ENCODE results near the gene SBK1. TPM values are rescaled to one million over a fixed set of nuclear protein-coding genes. Genes with fewer than 3 reads are reported as not detected.
A peak's percentile ranks its signal among the peaks of the same experiment; 100 is the strongest.

Gene SBK1
- total RNA-seq, 1 donor = not detected

GRCh38 chr16:28310796-28311195, 18.5 kb downstream of the SBK1 start:
- H3K36me3 ChIP-seq (ENCODE audit: insufficient read depth, low read length) = no peaks in the 10 kb centered on the region
- H3K27me3 ChIP-seq (ENCODE audit: insufficient read depth, low read length) = peaks cover 3% of the 10 kb centered on the region

GRCh38 chr16:28311413-28311812, 19.1 kb downstream of the SBK1 start:
- Histone ChIP-seq H3K27me3 (ENCODE audit: insufficient read depth, low read length) (peaks cover 3% of the 10 kb centered on the region), H3K4me3 (ENCODE audit: insufficient read depth, low read length) (no peak overlapping the region), H3K4me2 (ENCODE audit: insufficient read depth, low read length) (no peak overlapping the region), H3K27ac (ENCODE audit: low read depth, low read length) (no peak overlapping the region), H3K9me3 (ENCODE audit: low read depth, low read length) (no peaks in the 10 kb centered on the region), H3K79me2 (ENCODE audit: insufficient read depth, low read length) (no peaks in the 10 kb centered on the region), H3K36me3 (ENCODE audit: insufficient read depth, low read length) (no peaks in the 10 kb centered on the region), H3K4me1 (ENCODE audit: insufficient read depth, low read length) (no peaks in the 10 kb centered on the region), H2AFZ (ENCODE audit: low read length) (no peak overlapping the region), H4K20me1 (ENCODE audit: insufficient read depth, low read length) (no peaks in the 10 kb centered on the region)
- TF ChIP-seq CTCF (IDR thresholded peaks at IDR 0.05; ENCODE audit: extremely low read depth, low read depth, low read length) = no peak
- peak; percentile 41 for DNase-seq (ENCODE audit: insufficient read length, low spot score, missing footprints)

More at GRCh38 chr16:28310796-28311195, 18.5 kb downstream of the SBK1 start:
- Histone ChIP-seq H3K27ac (ENCODE audit: low read depth, low read length) (no peak overlapping the region), H4K20me1 (ENCODE audit: insufficient read depth, low read length) (no peaks in the 10 kb centered on the region), H3K4me3 (ENCODE audit: insufficient read depth, low read length) (no peak overlapping the region), H3K79me2 (ENCODE audit: insufficient read depth, low read length) (no peaks in the 10 kb centered on the region), H3K4me1 (ENCODE audit: insufficient read depth, low read length) (no peaks in the 10 kb centered on the region), H2AFZ (ENCODE audit: low read length) (no peak overlapping the region), H3K4me2 (ENCODE audit: insufficient read depth, low read length) (no peak overlapping the region), H3K9me3 (ENCODE audit: low read depth, low read length) (no peaks in the 10 kb centered on the region)
- no peak for TF ChIP-seq CTCF (IDR thresholded peaks at IDR 0.05; ENCODE audit: extremely low read depth, low read depth, low read length)
- peak; percentile 19 for DNase-seq (ENCODE audit: insufficient read length, low spot score, missing footprints)

- Histone ChIP-seq H3K27me3 (ENCODE audit: insufficient read depth, low read length) (peaks cover 3% of the 10 kb centered on the region), H3K4me2 (ENCODE audit: insufficient read depth, low read length) (no peak overlapping the region), H3K27ac (ENCODE audit: low read depth, low read length) (no peak overlapping the region), H3K4me3 (ENCODE audit: insufficient read depth, low read length) (no peak overlapping the region), H3K9me3 (ENCODE audit: low read depth, low read length) (no peaks in the 10 kb centered on the region), H3K36me3 (ENCODE audit: insufficient read depth, low read length) (no peaks in the 10 kb centered on the region), H2AFZ (ENCODE audit: low read length) (no peak overlapping the region), H4K20me1 (ENCODE audit: insufficient read depth, low read length) (no peaks in the 10 kb centered on the region), H3K79me2 (ENCODE audit: insufficient read depth, low read length) (no peaks in the 10 kb centered on the region), H3K4me1 (ENCODE audit: insufficient read depth, low read length) (no peaks in the 10 kb centered on the region)
- TF ChIP-seq CTCF (IDR thresholded peaks at IDR 0.05; ENCODE audit: extremely low read depth, low read depth, low read length) = no peak
- peak; percentile 58 for DNase-seq (ENCODE audit: insufficient read length, low spot score, missing footprints)
Observed at GRCh38 chr16:28311913-28312312, 19.6 kb downstream of the SBK1 start.

- H3K4me3 ChIP-seq (ENCODE audit: insufficient read depth, low read length) = no peak overlapping the region
- TF ChIP-seq CTCF (IDR thresholded peaks at IDR 0.05; ENCODE audit: extremely low read depth, low read depth, low read length) = no peak
- H3K4me1 ChIP-seq (ENCODE audit: insufficient read depth, low read length) = no peaks in the 10 kb centered on the region
- H3K27ac ChIP-seq (ENCODE audit: low read depth, low read length) = no peak overlapping the region
- H3K27me3 ChIP-seq (ENCODE audit: insufficient read depth, low read length) = peaks cover 3% of the 10 kb centered on the region
- H4K20me1 ChIP-seq (ENCODE audit: insufficient read depth, low read length) = no peaks in the 10 kb centered on the region
- no peak overlapping the region for H3K4me2 ChIP-seq (ENCODE audit: insufficient read depth, low read length)
- DNase-seq (ENCODE audit: insufficient read length, low spot score, missing footprints) = peak; percentile 32
- H3K79me2 ChIP-seq (ENCODE audit: insufficient read depth, low read length) = no peaks in the 10 kb centered on the region
- no peaks in the 10 kb centered on the region for H3K9me3 ChIP-seq (ENCODE audit: low read depth, low read length)
- no peaks in the 10 kb centered on the region for H3K36me3 ChIP-seq (ENCODE audit: insufficient read depth, low read length)
- H2AFZ ChIP-seq (ENCODE audit: low read length) = no peak overlapping the region
Observed at GRCh38 chr16:28312327-28312726, 20.0 kb downstream of the SBK1 start.

Measured in osteoblast (primary cell).